ENCODE results near the gene CIC.

DNA sequence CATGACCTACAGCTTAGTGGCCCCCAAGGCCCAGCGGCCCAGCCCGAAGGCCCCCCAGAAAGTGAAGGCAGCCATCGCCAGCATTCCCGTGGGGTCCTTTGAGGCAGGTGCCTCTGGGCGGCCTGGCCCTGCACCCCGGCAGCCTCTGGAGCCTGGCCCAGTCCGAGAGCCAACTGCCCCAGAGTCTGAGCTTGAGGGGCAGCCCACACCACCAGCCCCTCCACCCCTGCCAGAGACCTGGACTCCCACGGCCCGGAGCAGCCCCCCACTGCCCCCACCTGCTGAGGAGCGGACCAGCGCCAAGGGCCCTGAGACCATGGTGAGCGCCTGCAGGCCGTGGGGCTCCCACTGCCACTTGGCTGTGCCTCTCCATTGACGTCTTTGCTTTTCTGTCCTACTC is 23.9 kb downstream of the CIC start:
- no peak for TF ChIP-seq POLR2A (IDR thresholded peaks at IDR 0.05)
- TF ChIP-seq CTCF (IDR thresholded peaks at IDR 0.05): no peak
- no peak for TF ChIP-seq POLR2AphosphoS5 (IDR thresholded peaks at IDR 0.05)
- no peak for TF ChIP-seq EP300 (IDR thresholded peaks at IDR 0.05)

Measured in suprapubic skin (tissue), 4 donors.